Suprapubic skin (tissue), 3 donors: ENCODE data around the gene DNAH11.

Experiments used
- EP300 ChIP-seq: sonication (generic); formaldehyde crosslinking; IDR thresholded peaks from one replicate; pipeline ENCODE4 v1.6.1; 2017; ENCODE audit warnings: antibody characterized with exemption
- TF ChIP-seq, protein P1 (sequence below), 2 donors: fragments of 200-600 bp in 1 of 2; fragments of 450-650 bp in 1 of 2; sonication (generic) in 1 of 2; IDR thresholded peaks; one replicate each; pipeline ENCODE4 v1.5.1; 2016 to 2019; ENCODE audit warnings: antibody characterized with exemption in 2 of 2, mild to moderate bottlenecking in 1 of 2, moderate library complexity in 1 of 2

GRCh38 chr7:21497072-21497471 is 45.8 kb upstream of the DNAH11 start:
- TF ChIP-seq, protein P1, sequence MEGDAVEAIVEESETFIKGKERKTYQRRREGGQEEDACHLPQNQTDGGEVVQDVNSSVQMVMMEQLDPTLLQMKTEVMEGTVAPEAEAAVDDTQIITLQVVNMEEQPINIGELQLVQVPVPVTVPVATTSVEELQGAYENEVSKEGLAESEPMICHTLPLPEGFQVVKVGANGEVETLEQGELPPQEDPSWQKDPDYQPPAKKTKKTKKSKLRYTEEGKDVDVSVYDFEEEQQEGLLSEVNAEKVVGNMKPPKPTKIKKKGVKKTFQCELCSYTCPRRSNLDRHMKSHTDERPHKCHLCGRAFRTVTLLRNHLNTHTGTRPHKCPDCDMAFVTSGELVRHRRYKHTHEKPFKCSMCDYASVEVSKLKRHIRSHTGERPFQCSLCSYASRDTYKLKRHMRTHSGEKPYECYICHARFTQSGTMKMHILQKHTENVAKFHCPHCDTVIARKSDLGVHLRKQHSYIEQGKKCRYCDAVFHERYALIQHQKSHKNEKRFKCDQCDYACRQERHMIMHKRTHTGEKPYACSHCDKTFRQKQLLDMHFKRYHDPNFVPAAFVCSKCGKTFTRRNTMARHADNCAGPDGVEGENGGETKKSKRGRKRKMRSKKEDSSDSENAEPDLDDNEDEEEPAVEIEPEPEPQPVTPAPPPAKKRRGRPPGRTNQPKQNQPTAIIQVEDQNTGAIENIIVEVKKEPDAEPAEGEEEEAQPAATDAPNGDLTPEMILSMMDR (IDR thresholded peaks at IDR 0.05) = no peak
- no peak for TF ChIP-seq EP300
